Activated CD4-positive, alpha-beta T cell treated with anti-CD3 and anti-CD28 coated beads for 1 hour (primary cell): ENCODE results near the gene ZPBP2.

ENCODE experiments used
- DNase-seq: peaks from one replicate; pipeline ENCODE4 v3.0.0-alpha.2; 2020

ZPBP2 gene

DNA sequence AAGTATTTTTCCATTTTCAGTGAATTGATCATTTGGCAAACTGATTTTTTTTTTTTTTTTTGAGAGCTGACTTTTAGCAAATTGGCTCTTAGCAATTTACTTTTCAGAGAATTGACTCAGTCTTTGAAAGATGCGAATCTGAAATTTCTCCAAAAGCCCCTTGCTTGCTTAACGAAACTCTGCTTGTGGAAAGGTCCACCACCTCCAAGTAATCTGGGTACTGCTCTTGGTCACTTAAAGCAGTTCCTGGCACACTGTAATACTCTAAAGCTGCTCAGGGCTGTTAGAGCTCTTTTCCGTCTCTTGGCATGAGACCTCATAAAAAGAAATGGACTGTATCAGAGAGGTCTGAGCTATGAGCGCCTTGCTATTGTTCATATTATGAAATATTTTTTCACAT lies 47.6 kb downstream of the ZPBP2 start:
- no peak for DNase-seq

GRCh38 chr17:39916918-39917317 lies 48.9 kb downstream of the ZPBP2 start:
- DNase-seq, result no peak

DNA sequence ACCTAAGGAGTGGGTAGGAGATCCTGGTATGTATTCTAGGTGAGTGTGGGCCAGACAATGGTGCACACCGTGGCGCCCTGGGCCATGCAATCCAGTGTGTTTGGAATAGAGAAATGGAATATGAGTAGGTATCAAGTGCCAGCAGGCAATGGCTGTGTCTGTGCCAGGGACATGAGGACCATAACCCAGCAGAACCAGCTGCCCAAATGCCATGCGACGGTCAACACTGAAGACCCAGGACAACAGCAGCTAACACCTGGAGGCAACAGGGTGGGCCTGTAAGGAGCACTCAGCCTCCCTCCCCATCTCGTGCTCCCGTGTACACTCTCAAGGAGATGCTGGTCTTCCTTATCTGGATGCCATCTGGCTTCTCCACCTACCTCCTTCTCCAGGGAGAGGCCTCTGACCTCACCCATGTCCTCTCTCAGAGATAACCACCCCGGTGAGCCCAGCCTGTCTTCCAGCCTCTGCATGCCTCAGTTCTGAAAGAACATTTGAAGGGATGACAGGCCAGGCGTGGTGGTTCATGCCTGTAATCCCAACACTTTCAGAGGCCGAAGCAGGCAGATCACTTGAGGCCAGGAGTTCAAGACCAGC lies 51.2 kb downstream of the ZPBP2 start:
- no peak for DNase-seq

- peak; percentile 15 for DNase-seq
Observed at GRCh38 chr17:39920218-39921210, 52.5 kb downstream of the ZPBP2 start.

DNA sequence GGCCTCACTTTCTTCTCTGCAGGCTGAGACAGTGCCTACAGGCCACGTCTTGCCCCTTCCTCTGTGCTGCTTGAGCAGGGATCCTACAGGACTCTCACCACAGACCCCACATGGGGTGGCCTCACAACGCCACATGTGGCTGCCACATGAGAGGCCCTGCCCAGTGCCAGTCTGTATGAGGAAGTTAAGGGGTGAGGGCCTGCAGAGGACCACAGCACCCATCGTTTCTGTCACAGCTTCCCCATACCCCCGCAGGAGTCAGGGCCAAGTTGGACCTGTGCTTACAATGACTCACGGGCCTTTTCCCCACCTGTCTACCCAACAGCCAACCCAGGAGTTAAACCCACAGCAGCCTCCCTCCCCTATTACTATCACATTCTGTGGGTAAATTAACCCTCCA lies 53.3 kb downstream of the ZPBP2 start:
- no peak for DNase-seq

- DNase-seq, result no peak
Observed at GRCh38 chr17:39922006-39922405, 54.0 kb downstream of the ZPBP2 start.

GRCh38 chr17:39923230-39923629 lies 55.2 kb downstream of the ZPBP2 start:
- no peak for DNase-seq

DNA sequence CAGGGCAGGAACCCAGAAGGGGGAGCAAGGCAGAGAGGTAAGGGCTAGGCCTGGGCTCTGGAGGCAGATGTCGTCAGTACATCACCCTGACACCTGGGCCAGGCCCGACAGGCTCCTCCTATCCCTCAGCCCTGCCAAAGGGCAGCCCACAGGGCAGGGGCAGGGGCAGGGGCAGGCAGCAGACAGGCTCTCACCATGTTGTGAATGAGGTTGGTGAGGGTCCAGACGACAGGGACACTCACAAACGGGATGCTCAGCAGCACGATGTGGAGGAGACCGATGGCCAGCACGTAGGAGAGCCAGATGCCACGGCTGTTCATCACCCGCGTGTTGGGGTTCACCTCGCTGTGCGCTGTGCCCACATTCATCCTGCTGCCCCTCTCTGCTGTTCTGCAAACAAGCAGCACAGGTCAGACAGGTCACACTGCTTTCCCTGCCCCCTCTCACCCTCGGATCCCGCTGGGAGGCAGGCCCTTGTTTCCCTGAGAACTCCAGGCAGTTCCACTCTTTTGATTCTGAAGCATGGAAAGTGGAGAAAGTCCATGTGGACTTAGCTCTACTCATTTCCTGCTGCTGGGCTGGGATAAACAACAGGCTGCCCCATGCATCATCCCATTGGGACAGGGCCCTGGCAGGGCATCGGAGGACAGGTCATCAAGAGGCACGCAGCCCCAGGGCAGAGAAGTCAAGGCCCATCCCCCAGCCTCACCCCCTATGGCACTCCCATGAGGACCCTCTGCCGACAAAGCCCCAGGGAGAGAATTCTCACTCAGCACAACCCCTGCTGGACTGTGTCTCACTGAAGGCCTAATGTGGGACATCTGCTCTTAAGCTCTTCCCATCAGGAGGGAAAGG lies 56.1 kb downstream of the ZPBP2 start:
- DNase-seq, result no peak

DNA sequence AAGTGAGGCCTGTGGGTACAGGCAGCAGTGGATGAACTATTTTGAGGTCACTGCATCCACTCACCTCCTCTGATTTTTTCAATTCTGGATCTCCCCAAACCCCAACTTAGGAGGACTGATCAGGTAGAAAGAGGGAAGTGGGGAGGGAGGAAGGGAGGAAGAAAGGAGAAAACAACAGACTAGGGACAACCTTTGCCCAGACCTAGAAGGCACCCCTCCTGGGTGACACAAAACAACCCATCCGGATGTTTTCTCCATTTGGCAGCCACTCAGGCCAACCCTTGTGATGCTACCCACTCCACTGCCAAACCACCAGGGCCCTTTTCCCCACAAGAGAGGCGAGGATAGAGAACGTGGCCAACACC lies 56.7 kb downstream of the ZPBP2 start:
- no peak for DNase-seq

- no peak for DNase-seq
Observed at GRCh38 chr17:39925282-39926134, 57.5 kb downstream of the ZPBP2 start.

DNA sequence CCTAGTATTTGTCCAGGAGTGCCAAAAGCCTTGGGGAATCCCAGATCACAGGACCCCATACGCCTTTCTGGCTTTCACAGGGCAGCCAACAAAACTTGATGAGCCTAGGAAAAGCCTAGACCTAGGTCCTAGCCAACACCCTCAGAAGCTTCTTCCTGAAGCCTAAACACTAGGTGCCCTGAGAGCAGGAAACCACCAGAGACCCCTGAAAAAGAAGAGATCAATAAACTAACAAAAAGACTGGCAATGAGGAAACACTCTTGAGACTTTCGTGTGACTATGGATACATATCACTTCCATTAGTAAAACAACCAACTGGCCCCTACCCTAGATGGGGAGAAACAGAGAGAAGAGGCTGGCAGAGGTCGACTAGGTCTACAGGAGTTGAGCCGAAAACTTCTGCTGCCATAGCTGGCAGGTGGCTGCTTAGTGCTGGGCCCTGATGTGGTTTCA lies 58.2 kb downstream of the ZPBP2 start:
- DNase-seq, result no peak

DNA sequence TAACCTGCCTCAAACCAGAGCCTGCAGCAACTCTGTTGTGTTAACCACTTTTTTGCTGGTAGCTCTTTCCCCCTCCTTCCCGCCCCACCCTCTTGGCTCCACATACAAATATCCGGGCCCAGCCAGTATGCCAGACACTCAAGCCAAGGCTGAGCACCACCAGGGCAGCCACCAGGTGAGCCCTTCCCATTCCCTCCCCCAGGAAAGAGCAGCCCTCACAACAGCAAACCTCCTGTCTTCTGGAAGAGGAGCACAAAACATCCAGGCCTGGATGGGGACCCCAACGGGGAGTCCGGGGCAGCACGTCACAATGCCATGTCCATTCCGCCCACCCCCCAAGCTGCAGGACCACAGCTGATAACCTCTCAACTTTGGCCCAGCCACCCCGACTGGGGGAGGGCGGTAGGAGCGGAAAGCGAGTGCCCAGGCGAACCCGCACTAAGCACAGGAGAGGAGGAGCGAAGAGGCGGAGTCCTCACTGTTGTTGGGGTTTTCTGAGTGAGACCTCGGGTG lies 58.6 kb downstream of the ZPBP2 start:
- peak; percentile 35 for DNase-seq
